Trophoblast cell (in vitro differentiated cells and primary cell): ENCODE data around the gene BLOC1S3.

Experiments
- DNase-seq, 2 donors: peaks; one replicate each; pipeline ENCODE4 v3.0.0-alpha.2; 2016
- H2AFZ ChIP-seq: 2 replicates; pipeline ENCODE4 v1.6.1; 2013; ENCODE audit warnings: low read length, moderate library complexity, mild to moderate bottlenecking; ENCODE audit not compliant: insufficient read depth, poor library complexity
- H2AK5ac ChIP-seq: 2 replicates; pipeline ENCODE4 v1.6.1; 2013; ENCODE audit warnings: mild to moderate bottlenecking, low read length
- H2BK120ac ChIP-seq: 2 replicates; pipeline ENCODE4 v1.6.1; 2013; ENCODE audit warnings: low read length, mild to moderate bottlenecking, moderate library complexity; ENCODE audit not compliant: insufficient read depth, poor library complexity
- H2BK12ac ChIP-seq: 2 replicates; pipeline ENCODE4 v1.6.1; 2013; ENCODE audit warnings: mild to moderate bottlenecking, low read length, moderate library complexity
- H2BK5ac ChIP-seq: 2 replicates; pipeline ENCODE4 v1.6.1; 2013; ENCODE audit warnings: low read length, low read depth, moderate library complexity, mild to moderate bottlenecking; ENCODE audit not compliant: poor library complexity
- H3K14ac ChIP-seq: 2 replicates; pipeline ENCODE4 v1.6.1; 2013; ENCODE audit warnings: mild to moderate bottlenecking, low read length
- H3K18ac ChIP-seq: 2 replicates; pipeline ENCODE4 v1.6.1; 2013; ENCODE audit warnings: mild to moderate bottlenecking, low read length
- H3K23ac ChIP-seq: 2 replicates; pipeline ENCODE4 v1.6.1; 2013; ENCODE audit warnings: low read length
- H3K27ac ChIP-seq: 2 replicates; pipeline ENCODE4 v1.5.1; 2013; ENCODE audit warnings: low read depth, mild to moderate bottlenecking, inconsistent platforms, low read length, moderate library complexity
- H3K27me3 ChIP-seq: 2 replicates; pipeline ENCODE4 v1.6.1; 2013; ENCODE audit warnings: inconsistent platforms, mild to moderate bottlenecking, low read length, moderate library complexity; ENCODE audit not compliant: insufficient read depth
- H3K36me3 ChIP-seq, 2 experiments: 1 replicate in 1 of 2; 2 replicates in 1 of 2; pipeline ENCODE4 v1.6.1; 2013; ENCODE audit warnings: low read length in 2 of 2, mild to moderate bottlenecking in 2 of 2, moderate library complexity in 1 of 2; ENCODE audit not compliant: insufficient read depth in 2 of 2, control insufficient read depth in 1 of 2
- H3K4ac ChIP-seq: 2 replicates; pipeline ENCODE4 v1.6.1; 2013; ENCODE audit warnings: low read depth, mild to moderate bottlenecking, low read length, moderate library complexity
- H3K4me1 ChIP-seq, 2 experiments: 1 replicate in 1 of 2; 2 replicates in 1 of 2; pipeline ENCODE4 v1.6.1; 2013; ENCODE audit warnings: low read length in 2 of 2, mild to moderate bottlenecking in 2 of 2, moderate library complexity in 1 of 2; ENCODE audit not compliant: insufficient read depth in 2 of 2, control insufficient read depth in 1 of 2
- H3K4me2 ChIP-seq: 2 replicates; pipeline ENCODE4 v1.6.1; 2013; ENCODE audit warnings: inconsistent platforms, mild to moderate bottlenecking, low read length, moderate library complexity
- H3K4me3 ChIP-seq: 2 replicates; pipeline ENCODE4 v1.5.1; 2013; ENCODE audit warnings: mild to moderate bottlenecking, low read depth, low read length, inconsistent platforms
- H3K79me1 ChIP-seq: one replicate; pipeline ENCODE4 v1.6.1; 2013; ENCODE audit warnings: low read length
- H3K79me2 ChIP-seq: 2 replicates; pipeline ENCODE4 v1.6.1; 2013; ENCODE audit warnings: low read length, mild to moderate bottlenecking; ENCODE audit not compliant: control insufficient read depth, insufficient read depth, poor library complexity
- H3K9ac ChIP-seq: 2 replicates; pipeline ENCODE4 v1.6.1; 2013; ENCODE audit warnings: mild to moderate bottlenecking, low read length
- H3K9me3 ChIP-seq: 2 replicates; pipeline ENCODE4 v1.6.1; 2013; ENCODE audit warnings: low read depth, mild to moderate bottlenecking, control low read depth, inconsistent platforms, low read length; ENCODE audit not compliant: insufficient read depth
- H4K12ac ChIP-seq: 2 replicates; pipeline ENCODE4 v1.6.1; 2013; ENCODE audit warnings: low read depth, mild to moderate bottlenecking, low read length, moderate library complexity
- H4K8ac ChIP-seq: 2 replicates; pipeline ENCODE4 v1.6.1; 2013; ENCODE audit warnings: low read depth, mild to moderate bottlenecking, low read length, moderate library complexity
- H4K91ac ChIP-seq: one replicate; pipeline ENCODE4 v1.6.1; 2013; ENCODE audit warnings: low read depth, mild to moderate bottlenecking, low read length, moderate library complexity
- WGBS: extraction: QIAGEN DNeasy Blood & Tissue Kit; methylation state at CpG from one replicate; pipeline ENCODE4 v1.1.7; 2013; ENCODE audit warnings: missing lambda C conversion rate; ENCODE audit not compliant: insufficient read length, insufficient coverage; ENCODE audit errors: extremely low coverage; 5-methylcytosine and 5-hydroxymethylcytosine counted together

Gene BLOC1S3

GRCh38 chr19:45182758-45183157, 4.2 kb downstream of the BLOC1S3 start:
- Histone ChIP-seq H3K4me1 (peaks cover 6 to 7% of the 10 kb centered on the region in 2 experiments), H3K4ac (no peak overlapping the region), H3K4me2 (no peak overlapping the region), H3K36me3 (no peaks in the 10 kb centered on the region), H2AK5ac (no peak overlapping the region), H3K79me1 (peaks cover 14% of the 10 kb centered on the region), H4K91ac (no peak overlapping the region), H3K18ac (no peak overlapping the region), H3K79me2 (peaks cover 12% of the 10 kb centered on the region), H3K9ac (no peak overlapping the region), H3K23ac (no peak overlapping the region), H3K27ac (no peak overlapping the region), H4K12ac (no peak overlapping the region), H2BK120ac (no peak overlapping the region), H3K27me3 (no peaks in the 10 kb centered on the region), H3K14ac (no peak overlapping the region), H3K9me3 (peaks cover 2% of the 10 kb centered on the region), H2AFZ (no peak overlapping the region), H2BK12ac (no peak overlapping the region), H2BK5ac (no peak overlapping the region), H4K8ac (no peak overlapping the region), H3K4me3 (no peak overlapping the region)
- no CpG with 5 or more reads among the region's 4 CpGs for WGBS
- DNase-seq = no peak

GRCh38 chr19:45184115-45184514, 5.5 kb downstream of the BLOC1S3 start:
- Histone ChIP-seq H3K4me2 (no peak overlapping the region), H3K4me1 (peaks cover 6 to 7% of the 10 kb centered on the region in 2 experiments), H3K23ac (no peak overlapping the region), H2BK5ac (no peak overlapping the region), H2BK12ac (no peak overlapping the region), H3K27ac (no peak overlapping the region), H3K36me3 (no peaks in the 10 kb centered on the region), H3K4me3 (no peak overlapping the region), H2AFZ (no peak overlapping the region), H3K9me3 (peaks cover 2% of the 10 kb centered on the region), H2BK120ac (no peak overlapping the region), H3K9ac (no peak overlapping the region), H3K4ac (no peak overlapping the region), H4K12ac (no peak overlapping the region), H4K8ac (no peak overlapping the region), H4K91ac (no peak overlapping the region), H3K18ac (no peak overlapping the region), H2AK5ac (no peak overlapping the region), H3K79me2 (peaks cover 9% of the 10 kb centered on the region), H3K27me3 (no peaks in the 10 kb centered on the region), H3K14ac (no peak overlapping the region), H3K79me1 (peaks cover 7% of the 10 kb centered on the region)
- WGBS = no CpG with 5 or more reads among the region's 5 CpGs
- DNase-seq = no peak

- H3K4me3 ChIP-seq = no peak overlapping the region
- no peak overlapping the region for H3K4me2 ChIP-seq
- H3K79me2 ChIP-seq = no peaks in the 10 kb centered on the region
- no peak overlapping the region for H2BK5ac ChIP-seq
- no peak overlapping the region for H3K18ac ChIP-seq
- no peak overlapping the region for H2BK12ac ChIP-seq
- no peak overlapping the region for H2AFZ ChIP-seq
- H3K27ac ChIP-seq = no peak overlapping the region
- no peak overlapping the region for H2BK120ac ChIP-seq
- no peak for DNase-seq
- peaks cover 2% of the 10 kb centered on the region for H3K9me3 ChIP-seq
- no peaks in the 10 kb centered on the region for H3K36me3 ChIP-seq
- no peak overlapping the region for H4K12ac ChIP-seq
- no peaks in the 10 kb centered on the region for H3K27me3 ChIP-seq
- no peak overlapping the region for H4K91ac ChIP-seq
- H3K79me1 ChIP-seq = no peaks in the 10 kb centered on the region
- WGBS = no CpG with 5 or more reads among the region's 12 CpGs
- no peak overlapping the region for H4K8ac ChIP-seq
- no peaks in the 10 kb centered on the region for H3K4me1 ChIP-seq
- H3K4ac ChIP-seq = no peak overlapping the region
- H3K9ac ChIP-seq = no peak overlapping the region
- H3K14ac ChIP-seq = no peak overlapping the region
- no peak overlapping the region for H3K23ac ChIP-seq
- H2AK5ac ChIP-seq = no peak overlapping the region
Measured at GRCh38 chr19:45186509-45187334, 8.1 kb downstream of the BLOC1S3 start.

GRCh38 chr19:45187421-45188100, 9.0 kb downstream of the BLOC1S3 start:
- no peak overlapping the region for H3K4me2 ChIP-seq
- peaks cover 2% of the 10 kb centered on the region for H3K9me3 ChIP-seq
- no peak overlapping the region for H3K18ac ChIP-seq
- no peak overlapping the region for H2BK5ac ChIP-seq
- H2BK120ac ChIP-seq = no peak overlapping the region
- H3K27me3 ChIP-seq = no peaks in the 10 kb centered on the region
- H3K9ac ChIP-seq = no peak overlapping the region
- no peak overlapping the region for H3K4ac ChIP-seq
- H3K79me1 ChIP-seq = no peaks in the 10 kb centered on the region
- H3K79me2 ChIP-seq = no peaks in the 10 kb centered on the region
- peak in 1 of 2 donors; percentile 64 for DNase-seq
- no peak overlapping the region for H4K91ac ChIP-seq
- H2AK5ac ChIP-seq = no peak overlapping the region
- H4K12ac ChIP-seq = no peak overlapping the region
- no peak overlapping the region for H3K4me3 ChIP-seq
- H2BK12ac ChIP-seq = no peak overlapping the region
- H3K23ac ChIP-seq = no peak overlapping the region
- H3K27ac ChIP-seq = no peak overlapping the region
- no peak overlapping the region for H3K14ac ChIP-seq
- H4K8ac ChIP-seq = no peak overlapping the region
- WGBS = no CpG with 5 or more reads among the region's 12 CpGs
- no peaks in the 10 kb centered on the region for H3K36me3 ChIP-seq
- no peak overlapping the region for H2AFZ ChIP-seq
- H3K4me1 ChIP-seq = no peaks in the 10 kb centered on the region
